DND-41 (cell line): ENCODE measurements around the gene TUBGCP4.

Source experiments
- CTCF ChIP-seq: IDR thresholded peaks from 2 replicates; pipeline ENCODE4 v1.5.1; 2012; ENCODE audit warnings: borderline replicate concordance, low read length, moderate library complexity, mild to moderate bottlenecking; ENCODE audit not compliant: poor library complexity, severe bottlenecking; ENCODE audit errors: extremely low read depth
- EZH2 ChIP-seq: IDR thresholded peaks from 3 replicates; pipeline ENCODE4 v1.6.1; 2012; ENCODE audit warnings: borderline replicate concordance, low read depth, mild to moderate bottlenecking, moderate library complexity, low read length, inconsistent platforms; ENCODE audit not compliant: severe bottlenecking

DNA sequence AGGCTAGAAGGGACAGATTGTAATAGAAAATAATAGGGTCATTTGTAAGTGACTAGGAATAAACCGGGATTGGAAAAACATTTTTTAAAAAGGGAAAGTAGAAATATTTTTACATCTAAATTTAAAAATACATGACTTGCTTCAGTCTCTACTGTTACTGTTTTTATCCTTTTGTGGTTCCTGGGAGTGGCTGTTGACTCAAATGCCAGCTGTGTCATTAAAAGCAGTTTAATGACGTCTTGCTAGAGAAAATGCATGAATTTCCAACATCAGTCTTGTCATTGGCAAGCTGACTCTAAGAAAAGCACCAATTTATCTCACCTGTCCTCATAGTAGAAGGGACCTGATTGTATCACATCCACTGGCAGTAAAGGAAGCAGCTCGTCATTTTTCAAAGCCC is 23.8 kb upstream of the TUBGCP4 start:
- no peak for TF ChIP-seq CTCF
- TF ChIP-seq EZH2 = no peak
